Astrocyte (in vitro differentiated cells and primary cell): ENCODE results near the gene LYG1.

Experiments used
- CTCF ChIP-seq: IDR thresholded peaks from 2 replicates; pipeline ENCODE4 v1.5.1; 2011; ENCODE audit warnings: low read depth, mild to moderate bottlenecking, inconsistent platforms, low read length, moderate library complexity; ENCODE audit not compliant: insufficient read depth
- EZH2 ChIP-seq: IDR thresholded peaks from 2 replicates; pipeline ENCODE4 v1.6.1; 2012; ENCODE audit warnings: mild to moderate bottlenecking, low read length, inconsistent platforms; ENCODE audit not compliant: insufficient read depth

GRCh38 chr2:99317161-99317872, 16.3 kb upstream of the LYG1 start:
- no peak for TF ChIP-seq EZH2
- no peak for TF ChIP-seq CTCF
